Measurements from ENCODE around the gene CFAP77.

Gene CFAP77

GRCh38 chr9:132614324-132614723 is 204.3 kb downstream of the CFAP77 start:
- CTCF ChIA-PET = no interaction called here
- no peak for TF ChIP-seq ELF4 (IDR thresholded peaks at IDR 0.05)
- TF ChIP-seq ZNF384 (IDR thresholded peaks at IDR 0.05) = no peak
- TF ChIP-seq CTBP1 (IDR thresholded peaks at IDR 0.05; ENCODE audit: borderline replicate concordance) = no peak
- no peak for TF ChIP-seq SUZ12 (IDR thresholded peaks at IDR 0.05)
- no peak for TF ChIP-seq ARNT (IDR thresholded peaks at IDR 0.05)
- no peak for TF ChIP-seq BHLHE40 (IDR thresholded peaks at IDR 0.05; ENCODE audit: borderline replicate concordance)
- no peak for TF ChIP-seq L3MBTL2 (conservative IDR thresholded peaks at IDR 0.05)
- no peak for TF ChIP-seq TARDBP (IDR thresholded peaks at IDR 0.05)
- TF ChIP-seq FOXK2 (IDR thresholded peaks at IDR 0.05) = no peak
- no peak for TF ChIP-seq SP1 (IDR thresholded peaks at IDR 0.05)
- no peak for TF ChIP-seq LEF1 (IDR thresholded peaks at IDR 0.05; ENCODE audit: borderline replicate concordance)
- TF ChIP-seq HDGF (IDR thresholded peaks at IDR 0.05; ENCODE audit: borderline replicate concordance) = no peak
- no peak for TF ChIP-seq NFRKB (IDR thresholded peaks at IDR 0.05)
- no peak for TF ChIP-seq FOXA1 (IDR thresholded peaks at IDR 0.05)
- no peak for TF ChIP-seq FOXM1 (IDR thresholded peaks at IDR 0.05; ENCODE audit: borderline replicate concordance)
- no peak for TF ChIP-seq PKNOX1 (IDR thresholded peaks at IDR 0.05)
- DNase-seq (ENCODE audit: extremely low spot score) = no peak
- POLR2A ChIA-PET = no interaction called here

- no peak for DNase-seq (ENCODE audit: extremely low spot score)
- ChIA-PET CTCF (no interaction called here), POLR2A (no interaction called here)
- TF ChIP-seq ARNT (IDR thresholded peaks at IDR 0.05) (no peak), FOXA1 (IDR thresholded peaks at IDR 0.05) (no peak), LEF1 (IDR thresholded peaks at IDR 0.05; ENCODE audit: borderline replicate concordance) (no peak), NFRKB (IDR thresholded peaks at IDR 0.05) (no peak), L3MBTL2 (conservative IDR thresholded peaks at IDR 0.05) (no peak), CTBP1 (IDR thresholded peaks at IDR 0.05; ENCODE audit: borderline replicate concordance) (no peak), BHLHE40 (IDR thresholded peaks at IDR 0.05; ENCODE audit: borderline replicate concordance) (no peak), SP1 (IDR thresholded peaks at IDR 0.05) (no peak), FOXK2 (IDR thresholded peaks at IDR 0.05) (no peak), SUZ12 (IDR thresholded peaks at IDR 0.05) (no peak), TARDBP (IDR thresholded peaks at IDR 0.05) (no peak), FOXM1 (IDR thresholded peaks at IDR 0.05; ENCODE audit: borderline replicate concordance) (no peak), HDGF (IDR thresholded peaks at IDR 0.05; ENCODE audit: borderline replicate concordance) (no peak), ELF4 (IDR thresholded peaks at IDR 0.05) (no peak), PKNOX1 (IDR thresholded peaks at IDR 0.05) (no peak), ZNF384 (IDR thresholded peaks at IDR 0.05) (no peak)
Observed at GRCh38 chr9:132615774-132616173, 205.8 kb downstream of the CFAP77 start.

GRCh38 chr9:132616725-132617124 is 206.7 kb downstream of the CFAP77 start:
- DNase-seq (ENCODE audit: extremely low spot score) = no peak
- ChIA-PET POLR2A (no interaction called here), CTCF (no interaction called here)
- no peak for TF ChIP-seq PKNOX1 (IDR thresholded peaks at IDR 0.05)
- no peak for TF ChIP-seq SUZ12 (IDR thresholded peaks at IDR 0.05)
- TF ChIP-seq FOXA1 (IDR thresholded peaks at IDR 0.05) = no peak
- no peak for TF ChIP-seq L3MBTL2 (conservative IDR thresholded peaks at IDR 0.05)
- TF ChIP-seq LEF1 (IDR thresholded peaks at IDR 0.05; ENCODE audit: borderline replicate concordance) = no peak
- TF ChIP-seq ELF4 (IDR thresholded peaks at IDR 0.05) = no peak
- TF ChIP-seq FOXK2 (IDR thresholded peaks at IDR 0.05) = no peak
- TF ChIP-seq BHLHE40 (IDR thresholded peaks at IDR 0.05; ENCODE audit: borderline replicate concordance) = no peak
- no peak for TF ChIP-seq HDGF (IDR thresholded peaks at IDR 0.05; ENCODE audit: borderline replicate concordance)
- no peak for TF ChIP-seq SP1 (IDR thresholded peaks at IDR 0.05)
- TF ChIP-seq NFRKB (IDR thresholded peaks at IDR 0.05) = no peak
- TF ChIP-seq CTBP1 (IDR thresholded peaks at IDR 0.05; ENCODE audit: borderline replicate concordance) = no peak
- no peak for TF ChIP-seq TARDBP (IDR thresholded peaks at IDR 0.05)
- TF ChIP-seq ZNF384 (IDR thresholded peaks at IDR 0.05) = no peak

GRCh38 chr9:132622159-132622558 is 212.1 kb downstream of the CFAP77 start:
- DNase-seq (ENCODE audit: extremely low spot score) = no peak
- ChIA-PET POLR2A (no interaction called here), CTCF (no interaction called here)

More at GRCh38 chr9:132622159-132622558, 212.1 kb downstream of the CFAP77 start:
- TF ChIP-seq LEF1 (IDR thresholded peaks at IDR 0.05; ENCODE audit: borderline replicate concordance) (no peak), PKNOX1 (IDR thresholded peaks at IDR 0.05) (no peak)

Measured in HEK293T (cell line).